HEK293 (cell line): Measurements from ENCODE around the gene CHST8.

ENCODE experiments used
- BCL6B ChIP-seq: fragments of 450-650 bp; formaldehyde crosslinking; IDR thresholded peaks from 2 replicates; pipeline ENCODE4 v1.5.1; 2017; ENCODE audit warnings: missing biosample characterization, missing genetic modification characterization
- CTCF ChIP-seq: fragments of 450-650 bp; formaldehyde crosslinking; IDR thresholded peaks from 2 replicates; pipeline ENCODE4 v1.5.1; 2016; ENCODE audit warnings: missing biosample characterization, missing genetic modification characterization
- OSR2 ChIP-seq: fragments of 450-650 bp; formaldehyde crosslinking; IDR thresholded peaks from 2 replicates; pipeline ENCODE4 v1.5.1; 2016; ENCODE audit warnings: missing biosample characterization, missing genetic modification characterization
- PBX3 ChIP-seq: sonication (generic); formaldehyde crosslinking; IDR thresholded peaks from 2 replicates; pipeline ENCODE4 v1.8.1; 2022; ENCODE audit warnings: mild to moderate bottlenecking, moderate library complexity, missing genetic modification reagents
- RBAK ChIP-seq: fragments of 450-650 bp; formaldehyde crosslinking; IDR thresholded peaks from 2 replicates; pipeline ENCODE4 v1.5.1; 2016; ENCODE audit warnings: missing biosample characterization, missing genetic modification characterization
- REST ChIP-seq: fragments of 450-650 bp; formaldehyde crosslinking; IDR thresholded peaks from 2 replicates; pipeline ENCODE4 v1.5.1; 2016; ENCODE audit warnings: missing biosample characterization, missing genetic modification characterization
- SCRT2 ChIP-seq: fragments of 450-650 bp; formaldehyde crosslinking; IDR thresholded peaks from 2 replicates; pipeline ENCODE4 v1.5.1; 2016; ENCODE audit warnings: missing biosample characterization, missing genetic modification characterization
- SP7 ChIP-seq: fragments of 450-650 bp; formaldehyde crosslinking; IDR thresholded peaks from 2 replicates; pipeline ENCODE4 v1.5.1; 2016; ENCODE audit warnings: missing biosample characterization, missing genetic modification characterization
- TCF7L2 ChIP-seq: IDR thresholded peaks from 2 replicates; pipeline ENCODE4 v1.6.1; 2011; ENCODE audit warnings: low read depth, mild to moderate bottlenecking, inconsistent platforms, low read length, moderate library complexity, borderline replicate concordance
- ZBTB10 ChIP-seq: fragments of 450-650 bp; formaldehyde crosslinking; IDR thresholded peaks from 2 replicates; pipeline ENCODE4 v1.5.1; 2016; ENCODE audit warnings: missing biosample characterization, missing genetic modification characterization
- ZBTB20 ChIP-seq: fragments of 450-650 bp; formaldehyde crosslinking; IDR thresholded peaks from 2 replicates; pipeline ENCODE4 v1.5.1; 2016; ENCODE audit warnings: missing biosample characterization, missing genetic modification characterization
- ZBTB48 ChIP-seq: fragments of 450-650 bp; formaldehyde crosslinking; IDR thresholded peaks from 2 replicates; pipeline ENCODE4 v1.5.1; 2016; ENCODE audit warnings: missing biosample characterization, missing genetic modification characterization
- ZBTB8A ChIP-seq: fragments of 450-650 bp; formaldehyde crosslinking; IDR thresholded peaks from 2 replicates; pipeline ENCODE4 v1.5.1; 2016; ENCODE audit warnings: missing biosample characterization, missing genetic modification characterization
- ZFHX2 ChIP-seq: fragments of 450-650 bp; formaldehyde crosslinking; conservative IDR thresholded peaks from 2 replicates; pipeline ENCODE4 v1.5.1; 2016; ENCODE audit warnings: missing biosample characterization, missing genetic modification characterization
- ZNF169 ChIP-seq: fragments of 450-650 bp; formaldehyde crosslinking; IDR thresholded peaks from 2 replicates; pipeline ENCODE4 v1.5.1; 2016; ENCODE audit warnings: missing biosample characterization, missing genetic modification characterization
- ZNF184 ChIP-seq: fragments of 450-650 bp; IDR thresholded peaks from 2 replicates; pipeline ENCODE4 v1.5.1; 2018; ENCODE audit warnings: missing biosample characterization, mild to moderate bottlenecking, missing genetic modification characterization
- ZNF23 ChIP-seq: fragments of 450-650 bp; formaldehyde crosslinking; IDR thresholded peaks from 2 replicates; pipeline ENCODE4 v1.5.1; 2016; ENCODE audit warnings: missing biosample characterization, missing genetic modification characterization, borderline replicate concordance
- ZNF239 ChIP-seq: fragments of 450-650 bp; formaldehyde crosslinking; IDR thresholded peaks from 2 replicates; pipeline ENCODE4 v1.5.1; 2016; ENCODE audit warnings: missing biosample characterization, missing genetic modification characterization
- ZNF292 ChIP-seq: fragments of 450-650 bp; formaldehyde crosslinking; IDR thresholded peaks from 2 replicates; pipeline ENCODE4 v1.5.1; 2016; ENCODE audit warnings: low read depth, missing biosample characterization, missing genetic modification characterization, borderline replicate concordance
- ZNF366 ChIP-seq: fragments of 450-650 bp; formaldehyde crosslinking; conservative IDR thresholded peaks from 2 replicates; pipeline ENCODE4 v1.5.1; 2016; ENCODE audit warnings: missing biosample characterization, missing genetic modification characterization
- ZNF529 ChIP-seq: fragments of 450-650 bp; formaldehyde crosslinking; IDR thresholded peaks from 2 replicates; pipeline ENCODE4 v1.5.1; 2017; ENCODE audit warnings: missing genetic modification characterization, missing biosample characterization; ENCODE audit not compliant: insufficient replicate concordance
- ZNF596 ChIP-seq: fragments of 450-650 bp; IDR thresholded peaks from 2 replicates; pipeline ENCODE4 v1.5.0; 2018; ENCODE audit warnings: missing biosample characterization, mild to moderate bottlenecking, missing genetic modification characterization, moderate library complexity
- ZNF629 ChIP-seq: fragments of 450-650 bp; formaldehyde crosslinking; IDR thresholded peaks from 2 replicates; pipeline ENCODE4 v1.5.1; 2017; ENCODE audit warnings: missing biosample characterization, missing genetic modification characterization
- ZNF645 ChIP-seq: fragments of 450-650 bp; formaldehyde crosslinking; IDR thresholded peaks from 2 replicates; pipeline ENCODE4; 2016; ENCODE audit warnings: missing biosample characterization, missing genetic modification characterization
- ZNF658 ChIP-seq: fragments of 450-650 bp; formaldehyde crosslinking; IDR thresholded peaks from 2 replicates; pipeline ENCODE4; 2016; ENCODE audit warnings: missing biosample characterization, missing genetic modification characterization
- ZNF777 ChIP-seq: fragments of 450-650 bp; formaldehyde crosslinking; IDR thresholded peaks from 2 replicates; pipeline ENCODE4 v1.5.1; 2017; ENCODE audit warnings: missing biosample characterization, missing genetic modification characterization, borderline replicate concordance
- ZNF843 ChIP-seq: fragments of 450-650 bp; formaldehyde crosslinking; IDR thresholded peaks from 2 replicates; pipeline ENCODE4 v1.5.1; 2016; ENCODE audit warnings: missing biosample characterization, missing genetic modification characterization
- ZSCAN30 ChIP-seq: fragments of 450-650 bp; IDR thresholded peaks from 2 replicates; pipeline ENCODE4 v1.5.1; 2018; ENCODE audit warnings: missing biosample characterization, mild to moderate bottlenecking, missing genetic modification characterization, moderate library complexity

CHST8 gene

GRCh38 chr19:33621811-33622504 lies at the start of gene CHST8 (continued):
- no peak for TF ChIP-seq ZNF529 (tag by site-specific recombination)
- TF ChIP-seq REST: peak; percentile 66; the same call in 1 of the 2 replicates
- no peak for TF ChIP-seq RBAK
- TF ChIP-seq BCL6B (tag by site-specific recombination): no peak
- TF ChIP-seq ZNF658 (tag by site-specific recombination): 0 out of 2 replicates have a peak, but pooled peaks have one; percentile 71
- TF ChIP-seq ZNF629: peak; percentile 42; the same call in 1 of the 2 replicates
- no peak for TF ChIP-seq ZNF645 (tag by site-specific recombination)
- peak; percentile 23; the same call in 1 of the 2 replicates for TF ChIP-seq ZNF843 (tag by site-specific recombination)
- TF ChIP-seq CTCF (tag by site-specific recombination): 0 out of 2 replicates have a peak, but pooled peaks have one; percentile 35
- TF ChIP-seq ZBTB48: peak; percentile 82
- no peak for TF ChIP-seq TCF7L2
- no peak for TF ChIP-seq ZNF366
- peak; percentile 86; the same call in 1 of the 2 replicates for TF ChIP-seq ZBTB20 (tag by site-specific recombination)
- TF ChIP-seq PBX3 (CRISPR knock-in tag): peak; percentile 72
- TF ChIP-seq ZBTB10: peak; percentile 62; the same call in 1 of the 2 replicates
- peak; percentile 89 for TF ChIP-seq ZBTB8A (tag by site-specific recombination)
- no peak for TF ChIP-seq ZNF239 (tag by site-specific recombination)
- TF ChIP-seq ZFHX2 (tag by site-specific recombination): peak; percentile 93
- TF ChIP-seq OSR2 (tag by site-specific recombination): no peak; the same call in 1 of the 2 replicates
- peak; percentile 87 for TF ChIP-seq ZNF169 (tag by site-specific recombination)
- peak; percentile 72 for TF ChIP-seq ZNF596
- TF ChIP-seq ZSCAN30: peak; percentile 78
- TF ChIP-seq SP7 (tag by site-specific recombination): peak; percentile 70
- no peak; the same call in 1 of the 2 replicates for TF ChIP-seq ZNF23 (tag by site-specific recombination)
- no peak for TF ChIP-seq SCRT2 (tag by site-specific recombination)
- peak; percentile 59; the same call in 1 of the 2 replicates for TF ChIP-seq ZNF184 (tag by site-specific recombination)
- no peak for TF ChIP-seq ZNF292
- peak; percentile 80 for TF ChIP-seq ZNF777
